ENCODE data around the gene ARHGEF6.

Gene ARHGEF6

GRCh38 chrX:136742721-136743379, 37.9 kb downstream of the ARHGEF6 start:
- H3K9me3 ChIP-seq (replicated peaks; ENCODE audit: low read length): no peaks in the 10 kb centered on the region
- H3K27me3 ChIP-seq (ENCODE audit: control insufficient read depth, insufficient read depth, low read length): no peaks in the 10 kb centered on the region
- H3K36me3 ChIP-seq (ENCODE audit: insufficient read depth, low read length): no peaks in the 10 kb centered on the region
- no peak overlapping the region for H3K9ac ChIP-seq (ENCODE audit: low read depth, low read length)
- H3K4me1 ChIP-seq (ENCODE audit: control insufficient read depth, insufficient read depth, low read length): peaks cover 8% of the 10 kb centered on the region
- H3K4me3 ChIP-seq (ENCODE audit: low read length): no peak overlapping the region
- no peak overlapping the region for H3K4me2 ChIP-seq (ENCODE audit: low read length)

- Histone ChIP-seq H3K9ac (ENCODE audit: low read depth, low read length) (no peak overlapping the region), H3K4me2 (ENCODE audit: low read length) (no peak overlapping the region), H3K4me1 (ENCODE audit: control insufficient read depth, insufficient read depth, low read length) (no peaks in the 10 kb centered on the region), H3K4me3 (ENCODE audit: low read length) (no peak overlapping the region), H3K27me3 (ENCODE audit: control insufficient read depth, insufficient read depth, low read length) (peaks cover 6% of the 10 kb centered on the region), H3K9me3 (replicated peaks; ENCODE audit: low read length) (no peaks in the 10 kb centered on the region), H3K36me3 (ENCODE audit: insufficient read depth, low read length) (no peaks in the 10 kb centered on the region)
Observed at GRCh38 chrX:136738049-136738729, 42.5 kb downstream of the ARHGEF6 start.

GRCh38 chrX:136736690-136737089, 44.0 kb downstream of the ARHGEF6 start:
- Histone ChIP-seq H3K4me2 (ENCODE audit: low read length) (no peak overlapping the region), H3K36me3 (ENCODE audit: insufficient read depth, low read length) (no peaks in the 10 kb centered on the region), H3K9me3 (replicated peaks; ENCODE audit: low read length) (no peaks in the 10 kb centered on the region), H3K27me3 (ENCODE audit: control insufficient read depth, insufficient read depth, low read length) (peaks cover 6% of the 10 kb centered on the region), H3K4me1 (ENCODE audit: control insufficient read depth, insufficient read depth, low read length) (no peaks in the 10 kb centered on the region), H3K9ac (ENCODE audit: low read depth, low read length) (no peak overlapping the region), H3K4me3 (ENCODE audit: low read length) (no peak overlapping the region)

GRCh38 chrX:136735601-136736000, 45.1 kb downstream of the ARHGEF6 start:
- H3K4me2 ChIP-seq (ENCODE audit: low read length): no peak overlapping the region
- H3K9ac ChIP-seq (ENCODE audit: low read depth, low read length): no peak overlapping the region
- peaks cover 6% of the 10 kb centered on the region for H3K27me3 ChIP-seq (ENCODE audit: control insufficient read depth, insufficient read depth, low read length)
- no peak overlapping the region for H3K4me3 ChIP-seq (ENCODE audit: low read length)
- no peaks in the 10 kb centered on the region for H3K9me3 ChIP-seq (replicated peaks; ENCODE audit: low read length)
- H3K36me3 ChIP-seq (ENCODE audit: insufficient read depth, low read length): no peaks in the 10 kb centered on the region
- H3K4me1 ChIP-seq (ENCODE audit: control insufficient read depth, insufficient read depth, low read length): no peaks in the 10 kb centered on the region

GRCh38 chrX:136733613-136734012, 47.1 kb downstream of the ARHGEF6 start:
- no peak overlapping the region for H3K9ac ChIP-seq (ENCODE audit: low read depth, low read length)
- H3K27me3 ChIP-seq (ENCODE audit: control insufficient read depth, insufficient read depth, low read length): peaks cover 6% of the 10 kb centered on the region
- H3K36me3 ChIP-seq (ENCODE audit: insufficient read depth, low read length): no peaks in the 10 kb centered on the region
- H3K4me1 ChIP-seq (ENCODE audit: control insufficient read depth, insufficient read depth, low read length): no peaks in the 10 kb centered on the region
- H3K4me2 ChIP-seq (ENCODE audit: low read length): no peak overlapping the region
- peaks cover 2% of the 10 kb centered on the region for H3K9me3 ChIP-seq (replicated peaks; ENCODE audit: low read length)
- no peak overlapping the region for H3K4me3 ChIP-seq (ENCODE audit: low read length)

GRCh38 chrX:136731798-136732197, 48.9 kb downstream of the ARHGEF6 start:
- Histone ChIP-seq H3K36me3 (ENCODE audit: insufficient read depth, low read length) (no peaks in the 10 kb centered on the region), H3K4me2 (ENCODE audit: low read length) (no peak overlapping the region)

GRCh38 chrX:136731207-136731782, 49.4 kb downstream of the ARHGEF6 start:
- Histone ChIP-seq H3K4me3 (ENCODE audit: low read length) (no peak overlapping the region), H3K27me3 (ENCODE audit: control insufficient read depth, insufficient read depth, low read length) (no peaks in the 10 kb centered on the region), H3K9ac (ENCODE audit: low read depth, low read length) (no peak overlapping the region), H3K36me3 (ENCODE audit: insufficient read depth, low read length) (no peaks in the 10 kb centered on the region), H3K9me3 (replicated peaks; ENCODE audit: low read length) (peaks cover 4% of the 10 kb centered on the region), H3K4me1 (ENCODE audit: control insufficient read depth, insufficient read depth, low read length) (no peaks in the 10 kb centered on the region), H3K4me2 (ENCODE audit: low read length) (no peak overlapping the region)

More at GRCh38 chrX:136731798-136732197, 48.9 kb downstream of the ARHGEF6 start:
- Histone ChIP-seq H3K9me3 (replicated peaks; ENCODE audit: low read length) (peaks cover 4% of the 10 kb centered on the region), H3K4me1 (ENCODE audit: control insufficient read depth, insufficient read depth, low read length) (no peaks in the 10 kb centered on the region), H3K4me3 (ENCODE audit: low read length) (no peak overlapping the region), H3K9ac (ENCODE audit: low read depth, low read length) (no peak overlapping the region), H3K27me3 (ENCODE audit: control insufficient read depth, insufficient read depth, low read length) (peaks cover 5% of the 10 kb centered on the region)

GRCh38 chrX:136728393-136728792, 52.3 kb downstream of the ARHGEF6 start:
- H3K4me3 ChIP-seq (ENCODE audit: low read length): no peak overlapping the region
- H3K36me3 ChIP-seq (ENCODE audit: insufficient read depth, low read length): no peaks in the 10 kb centered on the region
- H3K4me2 ChIP-seq (ENCODE audit: low read length): no peak overlapping the region
- H3K27me3 ChIP-seq (ENCODE audit: control insufficient read depth, insufficient read depth, low read length): no peaks in the 10 kb centered on the region
- no peak overlapping the region for H3K9ac ChIP-seq (ENCODE audit: low read depth, low read length)
- H3K9me3 ChIP-seq (replicated peaks; ENCODE audit: low read length): peaks cover 4% of the 10 kb centered on the region
- peaks cover 9% of the 10 kb centered on the region for H3K4me1 ChIP-seq (ENCODE audit: control insufficient read depth, insufficient read depth, low read length)

- no peaks in the 10 kb centered on the region for H3K27me3 ChIP-seq (ENCODE audit: control insufficient read depth, insufficient read depth, low read length)
- H3K4me3 ChIP-seq (ENCODE audit: low read length): no peak overlapping the region
- peaks cover 9% of the 10 kb centered on the region for H3K4me1 ChIP-seq (ENCODE audit: control insufficient read depth, insufficient read depth, low read length)
- H3K9ac ChIP-seq (ENCODE audit: low read depth, low read length): no peak overlapping the region
- no peak overlapping the region for H3K4me2 ChIP-seq (ENCODE audit: low read length)
- no peaks in the 10 kb centered on the region for H3K36me3 ChIP-seq (ENCODE audit: insufficient read depth, low read length)
- H3K9me3 ChIP-seq (replicated peaks; ENCODE audit: low read length): peaks cover 4% of the 10 kb centered on the region
Observed at GRCh38 chrX:136725441-136726104, 55.2 kb downstream of the ARHGEF6 start.

GRCh38 chrX:136718091-136718490, 62.6 kb downstream of the ARHGEF6 start:
- no peaks in the 10 kb centered on the region for H3K9me3 ChIP-seq (replicated peaks; ENCODE audit: low read length)
- H3K9ac ChIP-seq (ENCODE audit: low read depth, low read length): no peak overlapping the region
- no peaks in the 10 kb centered on the region for H3K27me3 ChIP-seq (ENCODE audit: control insufficient read depth, insufficient read depth, low read length)
- no peak overlapping the region for H3K4me3 ChIP-seq (ENCODE audit: low read length)
- H3K36me3 ChIP-seq (ENCODE audit: insufficient read depth, low read length): no peaks in the 10 kb centered on the region
- no peak overlapping the region for H3K4me2 ChIP-seq (ENCODE audit: low read length)
- no peaks in the 10 kb centered on the region for H3K4me1 ChIP-seq (ENCODE audit: control insufficient read depth, insufficient read depth, low read length)

All from skeletal muscle satellite cell (primary cell).